SJCRH30 (cell line): ENCODE results near the gene NDC1. TPM values are rescaled to one million over a fixed set of nuclear protein-coding genes. Genes with fewer than 3 reads are reported as not detected.

Source experiments
- DNase-seq, 2 experiments: peaks; one replicate each; pipeline ENCODE4 v3.0.0-alpha.2; 2015 to 2020
- H3K27ac ChIP-seq: fragments of 250-450 bp; sonication (Bioruptor Pico); 2 replicates; pipeline ENCODE4 v1.5.1; 2020; ENCODE audit warnings: mild to moderate bottlenecking, moderate library complexity
- H3K27me3 ChIP-seq: fragments of 250-450 bp; sonication (Bioruptor Pico); 2 replicates; pipeline ENCODE4 v1.5.1; 2020; ENCODE audit warnings: mild to moderate bottlenecking, moderate library complexity
- H3K36me3 ChIP-seq: fragments of 250-450 bp; sonication (Bioruptor Pico); 2 replicates; pipeline ENCODE4 v1.5.1; 2020; ENCODE audit warnings: mild to moderate bottlenecking, moderate library complexity
- H3K4me1 ChIP-seq: fragments of 250-450 bp; sonication (Bioruptor Pico); 2 replicates; pipeline ENCODE4 v1.5.1; 2020; ENCODE audit warnings: mild to moderate bottlenecking, moderate library complexity
- H3K4me3 ChIP-seq: fragments of 250-450 bp; sonication (Bioruptor Pico); 2 replicates; pipeline ENCODE4 v1.5.1; 2020; ENCODE audit warnings: mild to moderate bottlenecking, moderate library complexity
- H3K9me3 ChIP-seq: fragments of 250-450 bp; sonication (Bioruptor Pico); replicated peaks from 2 replicates; pipeline ENCODE4 v1.5.1; 2020; ENCODE audit warnings: mild to moderate bottlenecking, moderate library complexity
- total RNA-seq: library from RNA; depleted of rRNA; stranded (reverse); fragments of >200 nt; shearing (Covaris generic); gene quantifications from 2 replicates; pipeline ENCODE4 v1.2.3, GENCODE V29; 2014

NDC1 gene
- total RNA-seq, 1 experiment from 2014 or later = 107 TPM

DNA sequence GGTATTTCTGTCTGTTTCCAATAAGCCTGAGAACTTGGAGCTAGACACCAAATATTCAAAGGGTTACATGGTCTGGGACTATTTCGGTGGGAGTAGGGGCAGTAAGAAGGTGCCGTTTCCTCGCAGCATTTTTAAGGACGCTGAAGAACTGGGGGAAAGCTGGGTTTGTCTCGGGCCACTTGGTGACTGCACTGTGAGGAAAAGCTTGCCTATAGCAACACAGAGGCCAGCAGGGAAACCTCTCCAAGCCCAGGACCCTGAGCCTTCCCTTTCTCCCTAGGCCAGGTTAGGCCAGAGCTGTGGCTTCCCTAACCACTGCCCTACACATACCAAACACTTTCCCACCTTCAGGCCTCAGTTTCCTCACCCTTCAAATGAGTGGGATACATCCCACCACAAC, 102.4 kb downstream of the NDC1 start:
- no peaks in the 10 kb centered on the region for H3K36me3 ChIP-seq
- DNase-seq = no peak
- H3K27ac ChIP-seq = no peak overlapping the region
- peaks cover 11% of the 10 kb centered on the region for H3K4me1 ChIP-seq
- H3K4me3 ChIP-seq = no peak overlapping the region
- no peaks in the 10 kb centered on the region for H3K9me3 ChIP-seq
- H3K27me3 ChIP-seq = peaks cover 7% of the 10 kb centered on the region; the same call in 1 of the 2 replicates

DNA sequence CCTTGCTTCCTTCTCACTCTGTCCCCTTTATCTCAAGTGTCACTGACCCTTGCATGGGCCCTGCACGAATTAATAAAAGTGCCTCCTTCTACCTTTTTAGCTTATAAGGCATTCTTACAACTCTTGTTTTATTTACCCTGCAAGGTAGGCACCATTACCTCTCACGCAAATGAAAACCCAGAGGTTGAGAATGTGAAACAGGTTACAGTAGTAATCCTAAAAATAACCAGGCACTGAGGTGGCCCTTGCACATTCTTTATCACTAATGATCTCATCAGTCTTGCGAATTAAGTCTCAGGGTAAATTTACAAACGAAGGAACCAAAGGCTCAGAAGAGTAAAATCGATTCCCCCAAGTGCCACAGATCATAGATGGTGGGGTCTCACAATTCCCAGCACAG, 102.8 kb downstream of the NDC1 start:
- Histone ChIP-seq H3K36me3 (no peaks in the 10 kb centered on the region), H3K4me3 (no peak overlapping the region), H3K4me1 (peaks cover 11% of the 10 kb centered on the region), H3K27ac (no peak overlapping the region), H3K27me3 (peaks cover 7% of the 10 kb centered on the region; the same call in 1 of the 2 replicates), H3K9me3 (no peaks in the 10 kb centered on the region)
- no peak for DNase-seq

DNA sequence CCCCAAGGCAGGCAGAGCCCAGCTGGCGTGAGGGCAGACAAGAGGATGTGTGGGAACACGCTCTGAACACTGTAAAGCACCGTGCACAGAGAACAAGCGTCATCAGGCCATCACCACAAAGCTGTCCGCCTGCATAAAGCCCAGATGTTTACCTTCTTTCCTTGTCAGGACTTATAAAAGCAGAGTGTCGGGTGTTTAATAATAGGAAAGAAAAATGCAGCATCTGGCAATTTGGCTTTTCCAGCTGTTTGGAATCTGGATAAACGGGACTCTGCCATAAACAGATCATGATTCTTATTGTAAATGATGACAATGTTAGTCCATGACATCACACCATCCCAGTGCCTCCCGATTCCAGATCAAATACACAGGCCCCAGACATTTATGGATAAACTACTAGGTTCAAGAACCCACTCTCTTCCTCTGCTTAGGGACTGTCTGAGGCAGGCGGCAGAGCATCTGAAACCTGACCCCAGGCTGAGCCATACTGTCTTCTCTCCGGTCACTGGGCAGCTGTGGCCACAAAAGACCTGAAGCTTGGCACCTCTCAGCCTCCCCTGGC, 103.4 kb downstream of the NDC1 start:
- Histone ChIP-seq H3K4me1 (peaks cover 11% of the 10 kb centered on the region), H3K27ac (no peak overlapping the region), H3K9me3 (no peaks in the 10 kb centered on the region), H3K36me3 (no peaks in the 10 kb centered on the region), H3K4me3 (no peak overlapping the region), H3K27me3 (peaks cover 9% of the 10 kb centered on the region; the same call in 1 of the 2 replicates)
- DNase-seq = peak; percentile 42 to 67

DNA sequence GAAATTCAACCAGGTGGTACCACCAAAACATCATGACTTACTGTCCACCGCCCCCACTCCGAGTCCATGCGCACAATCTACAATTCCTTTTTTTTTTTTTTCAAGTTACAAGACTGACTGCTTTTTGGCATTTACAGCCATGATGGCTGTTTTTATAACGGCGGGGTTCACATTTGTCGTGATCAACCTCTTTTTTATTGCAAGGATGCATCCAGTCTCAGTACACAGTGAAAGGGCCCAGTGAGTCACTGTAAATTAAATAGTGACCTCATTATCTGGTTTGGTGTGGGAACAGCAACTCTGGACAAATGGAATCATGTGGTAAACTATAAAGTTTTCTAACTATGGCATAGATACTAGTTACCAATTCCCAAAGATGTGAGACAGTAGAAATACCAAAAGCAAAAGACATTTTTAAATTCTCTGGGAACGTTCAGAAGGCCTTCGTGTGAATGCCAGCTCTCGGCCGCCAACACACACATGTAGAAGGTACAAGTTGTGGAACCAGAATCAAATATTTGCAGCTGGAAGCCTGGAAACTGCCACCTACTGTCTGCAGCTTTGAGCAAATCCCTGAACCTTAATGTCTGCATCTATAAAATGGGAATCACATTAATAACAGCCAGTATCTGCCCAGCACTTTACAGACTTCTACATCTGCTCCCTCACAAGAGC, 104.0 kb downstream of the NDC1 start:
- DNase-seq = no peak
- H3K4me1 ChIP-seq = peaks cover 11% of the 10 kb centered on the region
- no peak overlapping the region for H3K4me3 ChIP-seq

DNA sequence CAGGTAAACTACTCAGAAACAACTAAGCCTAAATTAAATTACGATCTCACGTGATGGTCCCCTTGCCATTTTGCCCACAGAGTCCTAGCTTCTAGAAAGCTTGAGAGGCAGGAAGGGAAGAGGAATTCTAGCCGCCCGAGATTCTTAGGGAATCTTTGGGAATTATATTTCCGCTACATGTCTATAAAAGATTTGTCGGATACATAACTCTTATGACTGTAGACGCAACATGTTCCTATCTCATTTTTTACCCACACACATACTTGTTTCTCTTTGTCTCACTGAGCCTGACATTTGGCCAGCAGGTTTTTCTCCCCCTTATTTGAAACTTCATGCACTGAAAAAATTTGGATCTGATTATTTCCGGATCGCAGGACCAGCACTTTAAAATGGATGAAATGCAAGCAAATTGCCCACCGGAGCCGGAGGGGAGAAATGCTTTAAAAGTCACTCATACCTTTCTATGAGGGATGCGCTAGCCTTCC, 104.6 kb downstream of the NDC1 start:
- no peak overlapping the region for H3K4me3 ChIP-seq
- peaks cover 11% of the 10 kb centered on the region for H3K4me1 ChIP-seq
- no peak for DNase-seq
- no peak overlapping the region for H3K27ac ChIP-seq
- no peaks in the 10 kb centered on the region for H3K36me3 ChIP-seq
- H3K27me3 ChIP-seq = peaks cover 9% of the 10 kb centered on the region; the same call in 1 of the 2 replicates
- H3K9me3 ChIP-seq = no peaks in the 10 kb centered on the region

More for the DNA sequence above, 104.0 kb downstream of the NDC1 start:
- Histone ChIP-seq H3K9me3 (no peaks in the 10 kb centered on the region), H3K36me3 (no peaks in the 10 kb centered on the region), H3K27me3 (peaks cover 9% of the 10 kb centered on the region; the same call in 1 of the 2 replicates), H3K27ac (no peak overlapping the region)

DNA sequence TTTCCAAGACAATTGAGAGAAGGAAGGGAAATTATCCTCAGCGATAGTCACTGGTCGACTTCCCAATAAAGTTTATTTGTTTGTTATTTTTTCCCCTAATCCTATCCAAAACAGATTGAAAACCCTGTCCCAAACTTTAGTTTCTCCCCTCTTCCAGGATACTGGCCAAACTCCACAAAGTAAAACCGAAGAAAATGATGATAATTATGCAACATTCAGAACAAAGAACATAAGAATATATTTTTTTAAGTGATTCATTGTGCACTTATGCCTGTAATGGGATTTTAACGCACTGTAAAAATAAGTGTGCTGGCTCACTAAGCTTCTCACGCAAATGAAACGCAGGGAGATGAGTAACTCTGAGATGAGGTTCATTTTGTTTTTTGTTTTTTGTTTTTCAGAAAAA, 105.2 kb downstream of the NDC1 start:
- peaks cover 9% of the 10 kb centered on the region; the same call in 1 of the 2 replicates for H3K27me3 ChIP-seq
- peaks cover 11% of the 10 kb centered on the region for H3K4me1 ChIP-seq
- H3K4me3 ChIP-seq = no peak overlapping the region
- no peak overlapping the region for H3K27ac ChIP-seq
- no peaks in the 10 kb centered on the region for H3K36me3 ChIP-seq
- H3K9me3 ChIP-seq = no peaks in the 10 kb centered on the region
- no peak for DNase-seq

DNA sequence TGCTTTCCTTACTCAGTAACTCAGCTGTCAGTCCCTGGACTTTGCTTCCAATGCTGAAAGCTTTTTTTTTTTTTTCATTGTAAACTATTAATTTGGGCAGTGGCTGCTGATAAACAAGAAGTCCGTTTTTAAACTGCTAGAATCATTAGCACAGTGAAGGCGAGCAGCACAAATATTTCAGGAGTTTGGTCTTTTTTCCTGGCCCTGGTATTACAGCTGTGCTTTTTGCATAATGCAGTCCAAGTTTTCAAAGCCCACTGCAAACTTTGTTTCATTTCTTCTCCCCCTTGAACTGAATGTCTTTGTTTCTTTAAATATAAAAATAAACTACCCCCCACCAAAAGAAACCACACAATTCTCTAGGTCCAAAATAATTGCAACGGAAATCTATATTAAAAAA, 105.7 kb downstream of the NDC1 start:
- Histone ChIP-seq H3K27me3 (peaks cover 9% of the 10 kb centered on the region; the same call in 1 of the 2 replicates), H3K27ac (no peak overlapping the region), H3K36me3 (no peaks in the 10 kb centered on the region), H3K4me3 (no peak overlapping the region), H3K9me3 (no peaks in the 10 kb centered on the region), H3K4me1 (peaks cover 11% of the 10 kb centered on the region)
- no peak for DNase-seq

DNA sequence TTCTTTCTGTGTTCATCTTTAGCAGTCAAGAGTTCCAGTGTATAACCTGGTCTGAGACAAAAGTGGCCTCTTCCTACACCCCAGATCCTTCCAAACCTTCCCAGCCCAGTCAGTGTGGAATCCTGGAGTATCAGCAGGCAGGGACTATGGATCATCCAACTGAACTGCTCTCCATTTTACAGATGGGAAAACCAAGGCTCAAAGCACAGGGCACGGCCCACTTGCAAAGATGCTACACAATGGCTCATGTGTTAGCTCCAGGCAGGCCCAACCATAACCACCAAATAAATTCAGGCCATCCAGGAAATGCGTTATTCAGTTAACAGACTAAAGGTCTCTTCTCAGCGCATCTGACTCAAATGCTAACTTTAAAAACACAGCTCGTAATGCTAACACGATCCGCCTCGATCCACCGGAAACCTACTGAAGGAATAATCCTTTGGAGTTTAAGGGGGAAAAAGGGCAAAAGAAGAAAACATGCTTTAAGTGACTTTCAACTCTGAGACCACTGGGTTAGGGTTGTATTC, 106.3 kb downstream of the NDC1 start:
- Histone ChIP-seq H3K9me3 (no peaks in the 10 kb centered on the region), H3K36me3 (no peaks in the 10 kb centered on the region), H3K27ac (no peak overlapping the region), H3K4me3 (no peak overlapping the region), H3K4me1 (peaks cover 11% of the 10 kb centered on the region), H3K27me3 (peaks cover 9% of the 10 kb centered on the region; the same call in 1 of the 2 replicates)
- no peak for DNase-seq

DNA sequence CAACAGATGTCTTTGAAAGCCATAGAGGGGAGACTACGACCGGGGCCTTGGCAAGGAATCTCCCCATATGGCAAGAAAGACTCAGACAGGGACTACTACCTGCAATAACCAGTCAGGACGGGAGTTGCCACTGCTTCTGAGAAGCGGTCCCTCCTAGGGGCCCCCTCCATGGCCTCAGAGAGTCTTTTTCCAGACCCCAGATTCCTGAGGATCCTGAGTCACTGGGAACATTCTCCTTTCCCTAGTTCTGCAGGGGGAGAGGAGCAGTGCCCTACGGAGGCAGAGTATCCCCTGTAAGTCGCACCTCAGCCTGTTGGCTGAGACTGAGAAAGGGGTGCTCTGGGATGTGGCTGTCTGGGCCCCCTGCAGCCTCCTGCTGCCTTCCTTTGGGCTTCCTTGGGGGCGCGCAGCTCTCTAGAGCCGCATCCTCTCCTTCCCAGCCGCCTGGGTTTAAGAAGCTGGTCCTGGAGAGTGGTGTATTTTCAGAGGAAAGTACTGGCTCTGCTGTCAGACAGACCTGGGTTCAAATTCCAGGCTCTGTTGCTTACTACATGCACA, 107.0 kb downstream of the NDC1 start:
- no peak overlapping the region for H3K27ac ChIP-seq
- no peak overlapping the region for H3K4me3 ChIP-seq
- H3K36me3 ChIP-seq = no peaks in the 10 kb centered on the region
- H3K4me1 ChIP-seq = peaks cover 11% of the 10 kb centered on the region
- no peak for DNase-seq
- H3K27me3 ChIP-seq = peaks cover 9% of the 10 kb centered on the region; the same call in 1 of the 2 replicates
- no peaks in the 10 kb centered on the region for H3K9me3 ChIP-seq

DNA sequence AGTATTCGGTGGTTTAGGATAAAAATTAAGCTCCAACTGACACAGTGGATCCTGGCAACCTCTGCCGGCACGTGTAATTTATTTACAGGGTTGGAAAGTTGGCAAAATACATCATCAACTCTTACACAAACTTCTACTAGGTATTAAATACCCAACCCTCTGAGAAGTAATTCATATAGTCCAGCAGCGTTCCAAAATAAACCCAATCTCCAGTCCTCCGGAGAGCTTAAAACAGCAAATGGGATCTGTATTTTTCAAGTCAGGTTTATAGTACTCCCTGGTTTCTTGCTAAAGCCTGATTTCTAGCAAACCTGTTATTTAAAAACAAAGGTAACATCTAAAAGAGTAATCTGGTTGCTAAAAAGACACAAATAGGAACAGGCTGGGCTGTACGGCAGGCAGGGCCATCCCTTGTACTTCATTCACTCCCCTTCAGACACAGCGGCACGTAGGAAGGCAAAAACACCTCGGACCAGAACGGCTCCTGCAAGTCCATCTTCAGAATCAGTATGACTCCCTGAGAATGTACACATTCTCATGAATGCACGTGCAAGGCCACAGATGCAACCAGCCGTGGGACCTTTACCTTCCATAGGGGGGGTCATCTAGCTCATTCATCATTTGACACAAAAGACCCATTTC, 107.8 kb downstream of the NDC1 start:
- Histone ChIP-seq H3K4me3 (no peak overlapping the region), H3K27ac (no peak overlapping the region), H3K36me3 (no peaks in the 10 kb centered on the region), H3K27me3 (peaks cover 11% of the 10 kb centered on the region), H3K9me3 (no peaks in the 10 kb centered on the region), H3K4me1 (peaks cover 11% of the 10 kb centered on the region)
- DNase-seq = no peak

DNA sequence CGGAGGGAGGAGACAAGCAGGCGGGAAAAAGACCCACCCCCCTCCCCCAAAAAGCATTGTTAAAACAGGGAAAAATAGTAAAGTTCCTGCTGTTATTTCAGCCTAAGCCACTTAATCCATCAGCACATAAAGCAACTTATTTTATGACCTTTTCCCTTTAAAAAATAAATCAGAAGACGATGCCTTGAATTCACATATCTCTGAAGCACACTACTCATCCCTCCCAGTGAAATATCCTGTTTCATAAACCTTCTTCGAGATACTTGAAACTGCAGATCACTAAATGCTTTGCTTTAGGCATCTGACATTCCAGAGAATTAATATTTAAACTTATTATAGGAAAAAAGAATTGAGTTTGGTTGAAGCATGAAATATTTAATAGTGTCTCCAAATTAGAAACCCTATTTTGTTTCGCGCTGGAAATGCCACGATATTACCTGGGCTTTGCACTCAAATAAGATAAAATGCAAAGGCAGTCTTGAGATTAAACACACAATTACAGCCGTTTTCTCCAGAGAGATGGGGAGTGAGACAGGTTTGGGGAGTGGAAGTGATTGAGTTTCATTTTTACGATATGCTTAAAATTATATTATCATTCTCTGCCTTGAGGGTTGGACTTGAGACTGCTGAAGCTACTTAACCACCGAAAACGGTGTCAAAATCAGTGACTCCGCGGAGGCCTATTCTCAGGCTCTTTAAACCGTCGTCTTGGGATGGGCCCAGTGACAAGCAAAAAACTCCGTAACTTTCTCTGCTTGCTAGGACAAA, 108.5 kb downstream of the NDC1 start:
- peaks cover 14% of the 10 kb centered on the region for H3K27me3 ChIP-seq
- DNase-seq = no peak
- no peaks in the 10 kb centered on the region for H3K36me3 ChIP-seq
- peaks cover 5% of the 10 kb centered on the region for H3K4me1 ChIP-seq
- H3K27ac ChIP-seq = no peak overlapping the region
- no peaks in the 10 kb centered on the region for H3K9me3 ChIP-seq
- no peak overlapping the region for H3K4me3 ChIP-seq

DNA sequence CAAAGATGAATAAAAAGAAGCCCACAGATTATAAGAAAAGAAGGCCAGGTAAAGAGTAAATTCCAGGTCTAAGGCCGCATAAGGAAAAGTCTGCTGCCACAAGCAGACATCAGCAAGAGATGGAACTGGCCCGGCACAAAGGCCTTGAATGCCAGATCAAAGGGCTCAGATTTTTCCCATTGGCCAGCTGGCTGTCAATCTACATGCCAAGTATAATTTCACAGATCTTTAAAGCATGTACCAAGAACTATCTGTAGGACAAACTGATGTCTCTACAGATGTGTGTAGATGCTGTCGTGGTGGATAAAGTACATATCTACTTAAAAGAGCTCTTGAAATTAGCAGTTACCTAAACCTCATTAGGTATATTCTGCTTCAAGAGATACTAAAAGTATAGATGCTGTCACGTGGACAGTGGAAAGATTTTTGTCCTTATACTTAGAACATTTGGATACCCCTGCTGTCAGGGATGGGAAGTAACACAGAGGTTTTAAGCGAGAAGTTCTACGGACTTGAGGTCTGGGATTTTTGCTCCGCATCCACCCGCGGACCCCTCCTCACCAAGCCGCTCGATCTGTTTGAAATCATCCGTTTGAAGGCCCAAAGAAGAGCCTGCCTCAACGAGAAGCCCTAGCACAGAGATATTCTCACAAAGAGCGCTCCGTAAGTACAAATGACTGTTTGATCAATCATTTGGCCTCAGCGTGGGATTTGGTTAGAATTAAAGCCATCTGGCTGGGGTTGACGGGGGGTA, 109.2 kb downstream of the NDC1 start:
- Histone ChIP-seq H3K4me3 (no peak overlapping the region), H3K9me3 (no peaks in the 10 kb centered on the region), H3K27me3 (peaks cover 14% of the 10 kb centered on the region), H3K36me3 (no peaks in the 10 kb centered on the region), H3K27ac (no peak overlapping the region), H3K4me1 (no peaks in the 10 kb centered on the region)
- DNase-seq = no peak

DNA sequence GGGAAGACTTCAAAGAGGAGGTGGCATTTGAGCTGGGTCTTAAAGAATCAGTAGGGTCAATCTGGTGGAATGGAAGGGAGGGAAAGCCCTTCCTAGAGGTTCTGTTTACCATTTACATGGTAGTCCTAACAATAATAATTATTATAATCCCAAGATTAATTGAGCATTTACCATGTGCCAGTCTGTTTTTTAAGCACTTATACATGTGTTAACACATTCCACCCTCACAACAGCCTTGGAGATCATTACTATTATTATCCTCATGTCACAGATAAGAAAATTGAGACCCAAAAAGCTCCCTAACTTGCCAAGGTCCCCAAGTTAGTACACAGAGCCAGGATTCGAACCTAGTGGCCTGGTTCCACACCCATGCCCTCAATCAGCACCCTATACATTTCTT, 109.9 kb downstream of the NDC1 start:
- DNase-seq = no peak
- H3K9me3 ChIP-seq = no peaks in the 10 kb centered on the region
- peaks cover 14% of the 10 kb centered on the region for H3K27me3 ChIP-seq
- no peaks in the 10 kb centered on the region for H3K4me1 ChIP-seq
- no peak overlapping the region for H3K27ac ChIP-seq
- no peak overlapping the region for H3K4me3 ChIP-seq
- no peaks in the 10 kb centered on the region for H3K36me3 ChIP-seq
